ENCODE data around the gene SEMA5A.

- TF ChIP-seq POLR2A (IDR thresholded peaks at IDR 0.05; ENCODE audit: control extremely low read depth in 1 of 2, low read depth in 2 of 2, low read length in 2 of 2) = no peak
- TF ChIP-seq NRF1 (IDR thresholded peaks at IDR 0.05; ENCODE audit: low read depth, low read length) = no peak
- TF ChIP-seq CTCF (IDR thresholded peaks at IDR 0.05; ENCODE audit: control extremely low read depth in 1 of 3, insufficient read depth in 1 of 3, low read depth in 1 of 3, low read length in 3 of 3) = no peak
- no peak for TF ChIP-seq GABPA (IDR thresholded peaks at IDR 0.05; ENCODE audit: borderline replicate concordance, insufficient read depth, low read length)
- TF ChIP-seq CEBPB (IDR thresholded peaks at IDR 0.05; ENCODE audit: low read depth, low read length) = no peak
- TF ChIP-seq POLR2AphosphoS5 (IDR thresholded peaks at IDR 0.05; ENCODE audit: low read depth, low read length) = no peak
- no peak for TF ChIP-seq YY1 (IDR thresholded peaks at IDR 0.05; ENCODE audit: low read depth, low read length)
- no peak for TF ChIP-seq SUZ12 (IDR thresholded peaks at IDR 0.05; ENCODE audit: low read length)
- TF ChIP-seq ATF3 (IDR thresholded peaks at IDR 0.05; ENCODE audit: insufficient read depth, low read depth, low read length) = no peak
- no peak for TF ChIP-seq EZH2 (IDR thresholded peaks at IDR 0.05; ENCODE audit: low read depth, low read length, severe bottlenecking)
- TF ChIP-seq CREB1 (IDR thresholded peaks at IDR 0.05) = no peak
- TF ChIP-seq RNF2 (IDR thresholded peaks at IDR 0.05; ENCODE audit: borderline replicate concordance, low read depth, low read length, missing control alignments, poor library complexity, severe bottlenecking) = no peak
Observed at GRCh38 chr5:9453480-9454011, 92.3 kb downstream of the SEMA5A start.

Data from H1 (cell line).